SK-N-SH (cell line): ENCODE results near the gene SLC16A10. TPM values are rescaled to one million over a fixed set of nuclear protein-coding genes. Genes with fewer than 3 reads are reported as not detected.

Source experiments
- CTCF ChIA-PET: fragments of 300-600, 350-600 bp; formaldehyde crosslinking; extraction: SDS; loops from one replicate; lab custom pipeline; 2021; lab: Yijun Ruan, JAX
- POLR2A ChIA-PET: fragments of 350-600 bp; sonication (Branson Sonifier 250); formaldehyde crosslinking; extraction: SDS; loops from one replicate; lab custom pipeline; 2020; ENCODE audit warnings: antibody characterized with exemption, inconsistent platforms; lab: Yijun Ruan, JAX
- DNase-seq: peaks from one replicate; pipeline ENCODE4 v3.0.0; 2012
- H2AFZ ChIP-seq: fragments of 200-600 bp; sonication (generic); 2 replicates; pipeline ENCODE4 v1.8.1; 2016; ENCODE audit warnings: antibody characterized with exemption, mild to moderate bottlenecking, low read depth
- H3F3A ChIP-seq: fragments of 200-600 bp; sonication (generic); replicated peaks from 2 replicates; pipeline ENCODE3; 2016; ENCODE audit warnings: antibody characterized with exemption, mild to moderate bottlenecking; ENCODE audit not compliant: insufficient read depth
- H3K27ac ChIP-seq, 2 experiments: fragments of 200-500 bp in 1 of 2; fragments of 200-600 bp in 1 of 2; sonication (Bioruptor generic) in 1 of 2; sonication (generic), shearing (Covaris generic) in 1 of 2; 2 replicates each; pipeline versions ENCODE4 v1.5.1 to v1.6.1; 2014 to 2016; ENCODE audit warnings: low read depth in 2 of 2, inconsistent platforms in 1 of 2, low read length in 1 of 2, mild to moderate bottlenecking in 1 of 2, mixed read lengths in 1 of 2
- H3K27me3 ChIP-seq: fragments of 200-600 bp; sonication (generic), shearing (Covaris generic); 2 replicates; pipeline ENCODE4 v1.6.1; 2016; ENCODE audit warnings: mixed run types; ENCODE audit not compliant: insufficient read depth
- H3K36me3 ChIP-seq, 2 experiments: fragments of 200-500 bp in 1 of 2; fragments of 200-600 bp in 1 of 2; sonication (Bioruptor generic) in 1 of 2; sonication (generic) in 1 of 2; replicated peaks in 1 of 2; 2 replicates each; pipeline versions ENCODE3 to v1.5.1; 2014 to 2016; ENCODE audit warnings: low read length in 1 of 2, mild to moderate bottlenecking in 1 of 2; ENCODE audit not compliant: insufficient read depth in 2 of 2, control insufficient read depth in 1 of 2
- H3K4me1 ChIP-seq, 2 experiments: fragments of 200-500 bp in 1 of 2; fragments of 200-600 bp in 1 of 2; sonication (Bioruptor generic) in 1 of 2; sonication (generic), shearing (Covaris generic) in 1 of 2; 2 replicates each; pipeline versions ENCODE4 v1.5.1 to v1.6.1; 2014 to 2016; ENCODE audit warnings: low read depth in 1 of 2, low read length in 1 of 2, mixed run types in 1 of 2; ENCODE audit not compliant: insufficient read depth in 2 of 2, control insufficient read depth in 1 of 2
- H3K4me2 ChIP-seq: fragments of 200-600 bp; sonication (generic), shearing (Covaris generic); 2 replicates; pipeline ENCODE4 v1.6.1; 2017; ENCODE audit warnings: mixed run types
- H3K4me3 ChIP-seq, 2 experiments: fragments of 200-500 bp in 1 of 2; fragments of 200-600 bp in 1 of 2; sonication (Bioruptor generic) in 1 of 2; sonication (generic), shearing (Covaris generic) in 1 of 2; 2 replicates each; pipeline versions ENCODE4 v1.5.1 to v1.8.1; 2014 to 2016; ENCODE audit warnings: low read depth in 2 of 2, inconsistent platforms in 1 of 2, low read length in 1 of 2, mild to moderate bottlenecking in 1 of 2, mixed read lengths in 1 of 2, moderate library complexity in 1 of 2
- H3K79me2 ChIP-seq: fragments of 200-600 bp; sonication (generic); 2 replicates; pipeline ENCODE4 v1.8.1; 2017; ENCODE audit warnings: mild to moderate bottlenecking; ENCODE audit not compliant: insufficient read depth
- H3K9ac ChIP-seq: fragments of 200-600 bp; sonication (generic); 2 replicates; pipeline ENCODE4 v1.6.1; 2017; ENCODE audit warnings: mixed run types
- H3K9me2 ChIP-seq: fragments of 200-600 bp; sonication (generic); 2 replicates; pipeline ENCODE4 v1.6.1; 2017; ENCODE audit warnings: mixed run types
- H3K9me3 ChIP-seq: fragments of 200-600 bp; sonication (generic); 2 replicates; pipeline ENCODE4 v1.6.1; 2017; ENCODE audit warnings: mixed run types, mild to moderate bottlenecking, moderate library complexity
- H4K20me1 ChIP-seq: fragments of 200-600 bp; sonication (generic); 2 replicates; pipeline ENCODE4 v1.6.1; 2017; ENCODE audit warnings: mild to moderate bottlenecking, mixed run types; ENCODE audit not compliant: insufficient read depth
- ELF1 ChIP-seq: IDR thresholded peaks from 2 replicates; pipeline ENCODE4 v1.4.0; 2012
- FOSL2 ChIP-seq: IDR thresholded peaks from 2 replicates; pipeline ENCODE4 v1.4.0; 2012; ENCODE audit warnings: low read depth, mild to moderate bottlenecking, moderate library complexity, borderline replicate concordance
- GABPA ChIP-seq: IDR thresholded peaks from 2 replicates; pipeline ENCODE4 v1.4.0; 2012; ENCODE audit warnings: low read depth, mild to moderate bottlenecking
- MEF2A ChIP-seq: IDR thresholded peaks from 2 replicates; pipeline ENCODE4 v1.4.0; 2012; ENCODE audit warnings: low read depth, borderline replicate concordance
- MXI1 ChIP-seq: IDR thresholded peaks from 2 replicates; pipeline ENCODE4 v1.6.1; 2012; ENCODE audit warnings: mild to moderate bottlenecking, low read depth, low read length, improper control_type of control experiment
- NFIC ChIP-seq: IDR thresholded peaks from 2 replicates; pipeline ENCODE4 v1.4.0; 2012; ENCODE audit warnings: borderline replicate concordance
- PBX3 ChIP-seq: IDR thresholded peaks from 2 replicates; pipeline ENCODE4; 2012
- REST ChIP-seq: IDR thresholded peaks from 2 replicates; pipeline ENCODE4 v1.6.1; 2012; ENCODE audit warnings: mild to moderate bottlenecking, low read depth, low read length, moderate library complexity
- RFX5 ChIP-seq: IDR thresholded peaks from 2 replicates; pipeline ENCODE4 v1.6.1; 2012; ENCODE audit warnings: mild to moderate bottlenecking, improper control_type of control experiment, low read length
- SIN3A ChIP-seq: IDR thresholded peaks from 2 replicates; pipeline ENCODE4 v1.6.1; 2012; ENCODE audit warnings: low read depth, mild to moderate bottlenecking, low read length, moderate library complexity, borderline replicate concordance
- TAF1 ChIP-seq: IDR thresholded peaks from 2 replicates; pipeline ENCODE4 v1.6.1; 2012; ENCODE audit warnings: low read depth, mild to moderate bottlenecking, low read length, moderate library complexity, borderline replicate concordance
- TEAD4 ChIP-seq: IDR thresholded peaks from 2 replicates; pipeline ENCODE4 v1.4.0; 2012; ENCODE audit warnings: mild to moderate bottlenecking, borderline replicate concordance; ENCODE audit not compliant: insufficient read depth
- USF1 ChIP-seq: IDR thresholded peaks from 2 replicates; pipeline ENCODE4 v1.4.0; 2012; ENCODE audit warnings: low read depth, borderline replicate concordance
- YY1 ChIP-seq: IDR thresholded peaks from 2 replicates; pipeline ENCODE4 v1.4.0; 2012; ENCODE audit warnings: low read depth, mild to moderate bottlenecking
- ZBTB33 ChIP-seq: IDR thresholded peaks from 2 replicates; pipeline ENCODE4 v1.4.0; 2012; ENCODE audit warnings: low read depth, borderline replicate concordance
- WGBS: methylation state at CpG from one replicate; pipeline ENCODE4 v1.1.6; 2017; ENCODE audit warnings: low lambda C conversion rate; 5-methylcytosine and 5-hydroxymethylcytosine counted together
- polyA plus RNA-seq, 3 experiments: library from polyadenylated mRNA; depleted of rRNA; stranded (reverse); fragments of >200 nt; gene quantifications; 2 replicates each; pipeline ENCODE4 v1.2.3, GENCODE V29; 2012

Gene SLC16A10
- polyA plus RNA-seq, 1 of the 3 experiments (the other 2 are of a cell fraction) = 0.12 TPM

- no peak overlapping the region for H3K9ac ChIP-seq
- no peaks in the 10 kb centered on the region for H3K27me3 ChIP-seq
- H3K79me2 ChIP-seq = no peaks in the 10 kb centered on the region
- no peaks in the 10 kb centered on the region for H3F3A ChIP-seq
- DNase-seq = no peak
- H3K9me2 ChIP-seq = no peaks in the 10 kb centered on the region
- WGBS = 84% methylated on average over 6 of the region's 6 CpGs
- no peaks in the 10 kb centered on the region for H3K36me3 ChIP-seq
- no peak overlapping the region for H3K4me3 ChIP-seq
- H3K4me2 ChIP-seq = no peak overlapping the region
- H3K4me1 ChIP-seq = no peaks in the 10 kb centered on the region
- H2AFZ ChIP-seq = no peak overlapping the region
- no peak for TF ChIP-seq SIN3A
- no peak for TF ChIP-seq FOSL2
- no peak for TF ChIP-seq YY1
- TF ChIP-seq NFIC = no peak
- TF ChIP-seq PBX3 = no peak
- no peak for TF ChIP-seq GABPA
- no peak for TF ChIP-seq MEF2A
- TF ChIP-seq REST = no peak
- TF ChIP-seq USF1 = no peak
- no peak for TF ChIP-seq MXI1
- no peak for TF ChIP-seq RFX5
- no peak for TF ChIP-seq ZBTB33
- TF ChIP-seq TEAD4 = no peak
- TF ChIP-seq ELF1 = no peak
- TF ChIP-seq TAF1 = no peak
- TF ChIP-seq, all 33 proteins: peak for 0
- Histone ChIP-seq H3K27ac (no peak overlapping the region), H3K9me3 (no peaks in the 10 kb centered on the region), H4K20me1 (no peaks in the 10 kb centered on the region)
- ChIA-PET POLR2A (no interaction called here), CTCF (interaction anchor here (0.6 to 1.5 kb wide), 2 partner anchors 8 to 19 kb away, joined by 3 to 4 read pairs; no protein-coding TSS in a partner anchor)
These were observed 48.6 kb upstream of the SLC16A10 start for GRCh38 chr6:111038534-111039252.
